GM19452 (cell line): Measurements from ENCODE around the gene JAKMIP1.
"Not testable (repeated sequence)": the region's sequence is repeated elsewhere in the genome, so short reads cannot be mapped to it uniquely, and the experiment has no call there.

ENCODE experiments used
- ATAC-seq: cut with Tn5 transposase; IDR thresholded peaks from one replicate; pipeline ENCODE4 v1.9.1; 2021; ENCODE audit not compliant: unreplicated experiment

Gene JAKMIP1

GRCh38 chr4:5998333-5998936, 201.9 kb downstream of the JAKMIP1 start:
- peak; percentile 66 for ATAC-seq

- no peak for ATAC-seq
Observed at GRCh38 chr4:5996641-5997040, 203.7 kb downstream of the JAKMIP1 start.

GRCh38 chr4:5995901-5996623, 204.3 kb downstream of the JAKMIP1 start:
- no peak for ATAC-seq

GRCh38 chr4:5993876-5994811, 206.2 kb downstream of the JAKMIP1 start:
- ATAC-seq: no peak

- ATAC-seq: not testable (repeated sequence)
Observed at GRCh38 chr4:5993346-5993745, 207.0 kb downstream of the JAKMIP1 start.

GRCh38 chr4:5992828-5993321, 207.5 kb downstream of the JAKMIP1 start:
- ATAC-seq: no peak

GRCh38 chr4:5992171-5992827, 208.1 kb downstream of the JAKMIP1 start:
- ATAC-seq: no peak

GRCh38 chr4:5991405-5991804, 208.9 kb downstream of the JAKMIP1 start:
- no peak for ATAC-seq

- no peak for ATAC-seq
Observed at GRCh38 chr4:5990446-5991160, 209.7 kb downstream of the JAKMIP1 start.

GRCh38 chr4:5989236-5990225, 210.8 kb downstream of the JAKMIP1 start:
- ATAC-seq: no peak

GRCh38 chr4:5988086-5988845, 212.1 kb downstream of the JAKMIP1 start:
- ATAC-seq: no peak

- no peak for ATAC-seq
Observed at GRCh38 chr4:5984843-5985242, 215.5 kb downstream of the JAKMIP1 start.

GRCh38 chr4:5982156-5982973, 218.0 kb downstream of the JAKMIP1 start:
- ATAC-seq: no peak

- ATAC-seq: no peak
Observed at GRCh38 chr4:5980436-5981155, 219.8 kb downstream of the JAKMIP1 start.

GRCh38 chr4:5979981-5980380, 220.4 kb downstream of the JAKMIP1 start:
- no peak for ATAC-seq

GRCh38 chr4:5976921-5977320, 223.4 kb downstream of the JAKMIP1 start:
- no peak for ATAC-seq

GRCh38 chr4:5976431-5976830, 223.9 kb downstream of the JAKMIP1 start:
- ATAC-seq: no peak
